NCI-H2196 treated with DMSO at 0.1 percent for 48 hours (cell line): ENCODE results near the gene ALDH1B1.
"Not testable (repeated sequence)": the region's sequence is repeated elsewhere in the genome, so short reads cannot be mapped to it uniquely, and the experiment has no call there.

ENCODE experiments used
- DNase-seq: peaks from one replicate; lab custom pipeline; 2025; ENCODE audit not compliant: unreplicated experiment; lab: John Stamatoyannopoulos, UW

ALDH1B1 gene

GRCh38 chr9:38360839-38361472, 31.5 kb upstream of the ALDH1B1 start:
- DNase-seq = no peak

- no peak for DNase-seq
These were observed 31.0 kb upstream of the ALDH1B1 start for GRCh38 chr9:38361473-38361850.

GRCh38 chr9:38362852-38363588, 29.5 kb upstream of the ALDH1B1 start:
- peak; percentile 51 for DNase-seq

GRCh38 chr9:38363589-38363925, 28.9 kb upstream of the ALDH1B1 start:
- no peak for DNase-seq

- no peak for DNase-seq
These were observed 24.6 kb upstream of the ALDH1B1 start for GRCh38 chr9:38367898-38368297.

GRCh38 chr9:38368731-38369130, 23.8 kb upstream of the ALDH1B1 start:
- DNase-seq = peak; percentile 26

- no peak for DNase-seq
These were observed 22.3 kb upstream of the ALDH1B1 start for GRCh38 chr9:38370176-38370575.

GRCh38 chr9:38371495-38371894, 21.0 kb upstream of the ALDH1B1 start:
- peak; percentile 56 for DNase-seq

- no peak for DNase-seq
These were observed 19.5 kb upstream of the ALDH1B1 start for GRCh38 chr9:38372762-38373619.

- no peak for DNase-seq
These were observed 18.8 kb upstream of the ALDH1B1 start for GRCh38 chr9:38373679-38374078.

- no peak for DNase-seq
These were observed 17.5 kb upstream of the ALDH1B1 start for GRCh38 chr9:38374847-38375571.

- DNase-seq = no peak
These were observed 16.9 kb upstream of the ALDH1B1 start for GRCh38 chr9:38375572-38375963.

GRCh38 chr9:38376021-38376670, 16.4 kb upstream of the ALDH1B1 start:
- DNase-seq = no peak

GRCh38 chr9:38377336-38378083, 15.0 kb upstream of the ALDH1B1 start:
- not testable (repeated sequence) for DNase-seq

- no peak for DNase-seq
These were observed 12.2 kb upstream of the ALDH1B1 start for GRCh38 chr9:38380230-38380871.

- DNase-seq = peak; percentile 73
These were observed 11.5 kb upstream of the ALDH1B1 start for GRCh38 chr9:38380872-38381534.

- no peak for DNase-seq
These were observed 10.4 kb upstream of the ALDH1B1 start for GRCh38 chr9:38382141-38382540.

- no peak for DNase-seq
These were observed 7.3 kb upstream of the ALDH1B1 start for GRCh38 chr9:38384990-38385848.
